Panc1 (cell line): ENCODE results near the gene CYP2B6. TPM values are rescaled to one million over a fixed set of nuclear protein-coding genes. Genes with fewer than 3 reads are reported as not detected.

ENCODE experiments used
- ATAC-seq: fragments of 200-7000 bp; cut with Tn5 transposase; 2 replicates; pipeline ENCODE4 v1.9.1; 2020; ENCODE audit warnings: mild to moderate bottlenecking, moderate library complexity
- BruUV-seq: library from RNA; stranded (reverse); fragments of 400-500 nt; replicated peaks from 2 replicates; lab custom pipeline; 2021; lab: Mats Ljungman, UMichigan
- CTCF ChIA-PET: fragments of 300-600 bp; sonication (Branson Sonifier 250); formaldehyde crosslinking; loops from one replicate; lab custom pipeline; 2022; ENCODE audit warnings: antibody characterized with exemption; lab: Charles Lee
- POLR2A ChIA-PET: fragments of 300-600 bp; sonication (Branson Sonifier 250); formaldehyde crosslinking; loops from one replicate; lab custom pipeline; 2022; ENCODE audit warnings: antibody characterized with exemption; lab: Charles Lee
- DNase-seq: peaks from one replicate; pipeline ENCODE4 v3.0.0-alpha.2; 2010; ENCODE audit warnings: low read depth, low spot score
- H3K27ac ChIP-seq: 2 replicates; pipeline ENCODE4 v1.5.1; 2011; ENCODE audit warnings: mild to moderate bottlenecking, low read length, inconsistent platforms
- H3K27me3 ChIP-seq: fragments of 200-500 bp; sonication (Bioruptor generic); 2 replicates; pipeline ENCODE4 v1.6.0; 2014; ENCODE audit warnings: low read length, inconsistent platforms; ENCODE audit not compliant: control insufficient read depth, insufficient read depth
- H3K36me3 ChIP-seq: fragments of 200-500 bp; sonication (Bioruptor generic); 2 replicates; pipeline ENCODE4 v1.5.1; 2014; ENCODE audit warnings: inconsistent platforms, mild to moderate bottlenecking, low read length, moderate library complexity; ENCODE audit not compliant: control insufficient read depth, insufficient read depth
- H3K4me1 ChIP-seq: 2 replicates; pipeline ENCODE4 v1.5.1; 2011; ENCODE audit warnings: inconsistent platforms, mild to moderate bottlenecking, low read length, moderate library complexity; ENCODE audit not compliant: control insufficient read depth, insufficient read depth
- H3K4me3 ChIP-seq, 2 experiments: 2 replicates each; pipeline ENCODE4 v1.5.1; 2011 to 2012; ENCODE audit warnings: low read depth in 2 of 2, low read length in 2 of 2, mild to moderate bottlenecking in 2 of 2, inconsistent platforms in 1 of 2, moderate library complexity in 1 of 2
- H3K9me3 ChIP-seq: fragments of 200-500 bp; sonication (Bioruptor generic); 2 replicates; pipeline ENCODE4 v1.5.1; 2014; ENCODE audit warnings: low read depth, mild to moderate bottlenecking, inconsistent platforms, low read length, moderate library complexity; ENCODE audit not compliant: control insufficient read depth, insufficient read depth
- CTCF ChIP-seq: fragments of 450-650 bp; IDR thresholded peaks from 2 replicates; pipeline ENCODE4 v1.5.1; 2017; ENCODE audit warnings: mild to moderate bottlenecking
- POLR2AphosphoS5 ChIP-seq: IDR thresholded peaks from 2 replicates; pipeline ENCODE4 v1.6.1; 2012; ENCODE audit warnings: mild to moderate bottlenecking, low read depth, low read length, moderate library complexity
- REST ChIP-seq, 2 experiments: IDR thresholded peaks; 2 replicates each; pipeline ENCODE4 v1.6.1; 2011 to 2012; ENCODE audit warnings: low read depth in 2 of 2, control low read depth in 1 of 2, low read length in 1 of 2, mild to moderate bottlenecking in 1 of 2, moderate library complexity in 1 of 2; ENCODE audit not compliant: insufficient read depth in 1 of 2
- SIN3A ChIP-seq: IDR thresholded peaks from 2 replicates; pipeline ENCODE4 v1.6.1; 2012; ENCODE audit warnings: low read depth, mild to moderate bottlenecking, low read length, moderate library complexity, borderline replicate concordance; ENCODE audit not compliant: insufficient read depth
- TCF7L2 ChIP-seq: IDR thresholded peaks from 2 replicates; pipeline ENCODE4 v1.6.1; 2011; ENCODE audit warnings: mild to moderate bottlenecking, low read depth, low read length, inconsistent platforms
- in situ Hi-C: cut with HindIII; loops from 2 replicates; pipeline ENCODE4 v1.10.0; 2016; ENCODE audit warnings: low sequenced_read_pairs, low pct_unique_long_range_greater_than_20kb
- intact Hi-C: fragments of 100-400 bp; cut with micrococcal nuclease; formaldehyde crosslinking; loops from one replicate; pipeline ENCODE4 v1.10.0; 2022; ENCODE audit not compliant: unreplicated experiment
- total RNA-seq: library from RNA; stranded (reverse); gene quantifications from one replicate; pipeline ENCODE4 v1.2.1, GENCODE V29; 2021; ENCODE audit not compliant: unreplicated experiment

Gene CYP2B6
- total RNA-seq, 1 experiment from 2014 or later, result 0.26 TPM

GRCh38 chr19:41064974-41065569 is 74.0 kb downstream of the CYP2B6 start:
- no peaks in the 10 kb centered on the region for H3K9me3 ChIP-seq
- intact Hi-C loops, result no loop called here
- TF ChIP-seq CTCF (no peak), SIN3A (no peak), REST (IDR thresholded peaks at IDR 0.05; ENCODE audit: insufficient read depth in 1 of 2, low read depth in 2 of 2, low read length in 1 of 2) (no peak), TCF7L2 (no peak), POLR2AphosphoS5 (no peak)
- ATAC-seq (peak; percentile 84), DNase-seq (no peak)
- in situ Hi-C loops, result no loop called here
- H3K27ac ChIP-seq, result no peak overlapping the region
- H3K4me3 ChIP-seq, result peak overlapping the region in 1 of 2 experiments; percentile 24; a peak in 1 of 4 replicates
- no TSS peak for BruUV-seq
- POLR2A ChIA-PET, result no interaction called here
- H3K27me3 ChIP-seq, result peaks cover 6% of the 10 kb centered on the region; the same call in 1 of the 2 replicates
- no peaks in the 10 kb centered on the region for H3K36me3 ChIP-seq
- H3K4me1 ChIP-seq, result no peaks in the 10 kb centered on the region
- CTCF ChIA-PET, result no interaction called here

Other genes starting within 250 kb of the CYP2B6 start
- gene ACTMAP, start 240.8 kb upstream of the CYP2B6 start, total RNA-seq, result 5.5 TPM
- 104 TPM for gene SNRPA, start 240.1 kb upstream of the CYP2B6 start, total RNA-seq
- 2.2 TPM for gene MIA, start 215.8 kb upstream of the CYP2B6 start, total RNA-seq
- 24.8 TPM for gene RAB4B, start 213.0 kb upstream of the CYP2B6 start, total RNA-seq
- gene EGLN2, start 192.1 kb upstream of the CYP2B6 start, total RNA-seq, result 115 TPM
- 0.41 TPM for gene CYP2A6, start 140.8 kb upstream of the CYP2B6 start, total RNA-seq
- gene CYP2A7, start 109.1 kb upstream of the CYP2B6 start, total RNA-seq, result not detected
- gene CYP2A13, start 97.2 kb downstream of the CYP2B6 start, total RNA-seq, result not detected
- gene CYP2F1, start 123.2 kb downstream of the CYP2B6 start, total RNA-seq, result not detected
- gene CYP2S1, start 201.9 kb downstream of the CYP2B6 start, total RNA-seq, result 8.5 TPM
- 128 TPM for gene AXL, start 227.9 kb downstream of the CYP2B6 start, total RNA-seq